Limb (tissue), 2 donors: ENCODE data around the gene ZNF277.
A peak's percentile ranks its signal among the peaks of the same experiment; 100 is the strongest.

Experiments used
- DNase-seq, 2 donors: peaks; one replicate each; pipeline ENCODE4 v3.0.0-alpha.2; 2016; ENCODE audit errors: extremely low spot score in 2 of 2

ZNF277 gene

DNA sequence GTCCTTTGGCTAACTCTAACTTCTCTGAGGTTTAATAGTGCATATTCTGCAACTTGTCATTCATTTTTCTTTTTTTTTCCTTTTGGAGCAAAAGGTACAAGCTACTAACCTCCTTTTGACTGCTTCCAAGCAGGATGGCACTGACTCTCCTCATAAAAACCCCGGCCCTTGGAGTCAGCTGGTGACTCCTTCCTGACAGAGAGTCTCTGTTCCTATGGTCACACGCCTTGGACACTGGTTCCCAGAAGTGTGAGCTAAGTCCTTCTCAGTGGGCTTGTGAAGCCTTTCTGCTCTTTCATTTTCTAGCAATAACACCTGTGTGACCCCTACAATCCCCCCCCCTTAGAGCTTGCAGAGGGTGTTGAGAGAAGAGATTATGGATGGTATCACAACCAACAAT is 22.0 kb upstream of the ZNF277 start:
- no peak for DNase-seq

DNA sequence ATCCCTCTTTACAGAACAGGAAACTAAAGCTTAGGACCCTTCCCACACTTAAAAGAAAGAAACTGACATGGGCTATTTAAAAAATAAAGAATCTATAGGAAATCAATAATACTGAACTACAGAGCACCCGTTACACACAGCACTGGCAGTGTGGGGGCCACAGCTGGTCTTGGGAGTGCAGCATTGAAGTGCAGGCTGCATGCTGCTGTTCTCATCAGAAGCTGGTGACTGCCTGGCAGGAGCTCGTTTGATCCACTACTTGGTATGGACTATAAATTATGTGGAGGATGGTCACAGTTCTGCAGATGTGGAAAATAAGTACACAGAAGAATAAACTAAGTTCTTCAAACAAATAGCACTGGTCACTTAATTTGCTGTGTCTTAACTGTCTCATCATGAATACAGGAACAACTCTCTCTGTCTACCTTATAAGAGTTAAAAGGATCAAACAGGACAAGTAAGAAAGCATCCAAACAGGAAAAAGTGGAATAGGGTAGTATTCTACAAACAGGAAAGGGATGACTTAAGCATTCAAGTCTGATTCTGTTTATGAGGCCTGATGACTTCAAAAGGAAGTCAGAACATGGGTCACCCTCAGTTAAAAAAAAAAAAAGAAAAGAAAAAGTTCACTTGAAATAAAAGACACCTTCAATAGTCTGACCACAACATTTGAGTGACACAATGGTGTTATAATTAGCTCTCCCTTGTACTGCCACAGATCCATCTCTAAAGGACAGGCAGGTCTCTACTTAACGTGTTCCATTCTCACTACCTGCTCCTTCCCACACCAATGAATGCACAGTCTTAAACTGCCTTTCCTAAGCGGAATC is 21.3 kb upstream of the ZNF277 start:
- no peak for DNase-seq

DNA sequence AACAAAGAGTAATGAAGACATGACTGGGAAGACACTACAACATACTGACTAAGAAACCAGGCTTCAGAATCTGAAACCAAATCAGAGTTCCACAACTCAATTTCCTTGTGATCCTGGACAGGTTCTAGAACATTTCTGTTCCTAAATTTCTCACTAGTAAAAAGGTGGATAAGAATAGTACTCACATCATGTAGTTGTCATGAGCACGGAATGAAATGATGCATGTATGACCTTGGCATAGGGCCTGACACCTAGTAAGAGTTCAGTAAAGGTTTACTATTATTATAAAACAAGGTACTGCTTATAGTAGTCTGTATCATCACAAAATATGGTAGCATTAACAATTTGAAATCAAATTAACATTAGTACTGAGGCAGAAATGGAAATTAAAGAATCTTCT is 20.2 kb upstream of the ZNF277 start:
- DNase-seq = no peak

DNA sequence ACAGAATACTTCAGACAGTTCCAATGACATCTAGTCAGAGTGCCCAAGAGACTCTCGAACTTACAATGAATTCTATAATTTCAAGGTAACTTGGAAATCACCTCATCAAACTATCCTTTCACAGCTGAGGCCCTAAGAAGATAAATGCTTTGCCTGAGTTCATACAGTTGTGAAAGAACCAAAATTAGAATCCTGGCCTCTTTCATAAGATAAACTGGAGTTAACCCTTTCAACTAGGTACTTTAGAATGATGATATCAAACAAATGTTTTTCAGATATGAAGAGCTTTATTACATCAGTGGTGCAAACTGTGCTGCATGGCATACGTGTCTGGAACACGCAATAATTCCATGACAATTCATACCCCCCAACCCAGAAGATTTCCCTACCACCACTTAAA is 18.2 kb upstream of the ZNF277 start:
- no peak for DNase-seq

DNA sequence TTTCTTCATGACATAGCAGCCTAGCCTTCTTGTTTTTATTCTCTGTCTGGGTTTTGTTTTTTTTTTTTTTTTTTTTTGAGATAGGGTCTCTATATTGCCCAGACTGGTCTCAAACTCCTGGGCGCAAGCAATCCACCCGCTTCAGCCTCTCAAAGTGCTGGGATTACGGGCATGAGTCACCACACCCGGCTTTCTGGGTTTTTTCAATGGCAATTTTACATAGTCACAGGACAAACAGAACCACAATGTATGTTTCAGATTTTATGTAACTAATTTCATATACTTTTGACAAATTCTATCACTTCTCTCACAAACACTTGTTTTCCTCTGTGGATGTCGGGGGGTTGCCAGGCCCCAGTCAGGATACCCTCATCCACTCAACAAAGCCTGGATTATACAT is 16.8 kb upstream of the ZNF277 start:
- DNase-seq = no peak

DNA sequence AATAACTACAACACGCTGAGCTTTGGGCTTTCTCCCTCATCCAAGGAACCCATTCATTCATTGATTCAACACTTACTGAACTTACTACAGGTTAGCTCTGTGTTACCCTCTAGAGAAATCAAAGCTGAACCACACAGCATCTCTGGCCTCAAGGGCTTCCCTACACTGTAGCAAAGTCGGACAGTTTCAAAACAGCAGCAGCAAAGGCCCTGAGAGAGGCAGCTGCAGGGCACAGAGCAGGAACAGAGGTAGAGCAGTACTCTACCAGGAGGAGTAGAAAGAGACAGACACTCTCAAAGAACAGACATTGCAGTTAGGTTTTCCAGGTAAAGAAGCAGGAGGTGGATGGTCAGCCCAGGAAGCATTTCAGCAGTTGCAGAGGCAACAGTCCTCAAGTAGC is 16.4 kb upstream of the ZNF277 start:
- DNase-seq = no peak

- no peak for DNase-seq
These were observed 14.0 kb upstream of the ZNF277 start for GRCh38 chr7:112192236-112193154.

GRCh38 chr7:112193915-112194502 is 12.5 kb upstream of the ZNF277 start:
- DNase-seq = no peak

GRCh38 chr7:112195717-112196116 is 10.8 kb upstream of the ZNF277 start:
- no peak for DNase-seq

- no peak for DNase-seq
These were observed 9.2 kb upstream of the ZNF277 start for GRCh38 chr7:112197322-112197721.

- no peak for DNase-seq
These were observed 7.3 kb upstream of the ZNF277 start for GRCh38 chr7:112199035-112199655.

DNA sequence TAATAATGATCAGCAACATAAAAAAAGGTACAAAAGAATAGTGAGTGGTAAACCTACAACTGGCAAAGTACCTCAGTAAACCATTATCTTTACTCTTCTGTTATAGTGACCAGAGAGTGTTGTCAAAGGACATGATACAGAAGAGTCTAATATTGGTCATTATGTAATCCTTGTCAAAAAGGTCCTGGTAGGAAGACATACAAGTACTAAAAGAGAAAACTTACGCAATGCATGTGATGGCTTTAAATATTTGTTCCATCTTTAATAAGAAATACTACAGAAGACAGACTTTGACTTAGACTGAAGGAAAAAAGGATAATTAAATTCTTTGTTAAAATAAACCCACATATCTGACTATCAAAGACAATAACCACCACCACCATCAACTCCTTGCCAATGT is 6.8 kb upstream of the ZNF277 start:
- no peak for DNase-seq

DNA sequence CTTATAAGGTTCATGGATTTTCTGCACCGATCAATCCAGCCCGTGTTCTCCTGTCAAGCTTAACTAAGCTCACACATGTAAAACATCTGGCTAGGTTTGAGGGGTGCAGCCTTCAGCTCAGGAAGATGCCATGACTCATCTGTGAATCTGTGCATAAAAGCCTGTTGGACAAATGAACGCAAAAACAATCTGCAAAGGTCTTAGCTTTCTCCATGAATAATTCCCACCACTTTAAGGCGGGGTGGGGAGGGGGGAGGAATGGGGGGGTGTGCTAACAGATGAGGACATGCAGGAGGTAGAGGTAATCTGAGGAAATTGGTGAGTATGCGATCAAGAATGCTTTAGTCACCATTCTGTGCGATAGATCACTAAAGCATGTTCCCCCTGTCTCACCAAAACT is 5.1 kb upstream of the ZNF277 start:
- no peak for DNase-seq

- no peak for DNase-seq
These were observed 4.7 kb upstream of the ZNF277 start for GRCh38 chr7:112201839-112202238.

GRCh38 chr7:112202816-112203215 is 3.7 kb upstream of the ZNF277 start:
- DNase-seq = no peak

DNA sequence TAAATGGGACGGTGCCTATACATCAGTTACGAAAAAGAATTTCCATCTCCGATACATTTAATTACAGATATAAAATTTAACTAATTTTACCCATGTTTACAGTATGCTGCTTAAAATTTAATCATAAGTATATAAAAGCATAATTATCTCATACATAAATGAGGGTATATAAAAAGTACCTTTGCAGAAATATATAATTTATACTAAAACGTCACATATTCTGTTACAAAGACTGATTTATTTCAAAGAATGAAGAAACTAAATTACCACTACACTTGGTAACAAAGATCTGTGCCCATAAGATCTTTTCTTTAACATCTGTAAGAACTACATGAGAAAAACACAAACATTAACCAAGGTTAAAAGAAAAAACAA is 3.1 kb upstream of the ZNF277 start:
- no peak for DNase-seq

DNA sequence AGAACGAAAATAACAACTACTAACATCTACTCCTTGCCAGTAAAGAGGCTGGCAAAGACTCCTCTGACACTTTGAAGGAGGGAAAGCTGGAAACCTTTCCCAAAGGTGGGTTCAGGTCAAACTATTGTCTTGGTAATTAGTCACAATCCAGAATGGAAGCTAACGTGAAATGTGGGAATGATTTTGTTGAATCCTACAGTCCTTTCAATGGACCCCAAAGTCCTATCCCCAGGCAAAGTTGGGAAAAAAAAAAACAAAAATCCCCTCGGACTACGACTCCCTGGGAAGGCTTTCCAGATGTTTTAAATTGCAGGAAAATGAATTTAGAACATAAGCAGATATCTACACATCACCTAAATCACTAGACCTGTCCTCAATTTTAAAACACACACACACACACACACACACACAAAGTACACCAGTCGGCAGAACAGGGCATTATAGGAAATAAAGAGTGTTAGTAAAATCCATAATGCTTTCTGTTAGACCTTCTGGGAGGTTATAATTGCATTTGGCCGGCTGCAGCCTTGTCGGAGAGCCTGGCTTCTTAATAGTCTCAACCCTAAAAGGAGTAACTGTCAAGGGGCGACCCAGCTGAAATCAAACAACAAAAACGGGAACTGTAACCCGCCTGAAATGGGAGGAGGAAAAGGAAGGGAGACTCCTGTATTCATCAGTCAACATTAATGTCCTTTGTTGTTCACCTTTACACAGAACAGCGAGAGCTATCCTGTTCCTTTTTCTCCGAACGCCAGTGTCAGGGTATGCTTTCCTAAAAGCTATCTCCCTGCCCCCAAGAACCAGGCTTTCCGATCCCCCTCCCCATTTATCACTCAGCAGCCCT is 1.8 kb upstream of the ZNF277 start:
- DNase-seq = peak in 1 of 2 donors; percentile 36

- DNase-seq = peak; percentile 39 to 85
These were observed 905 bp upstream of the ZNF277 start for GRCh38 chr7:112205343-112206237.

DNA sequence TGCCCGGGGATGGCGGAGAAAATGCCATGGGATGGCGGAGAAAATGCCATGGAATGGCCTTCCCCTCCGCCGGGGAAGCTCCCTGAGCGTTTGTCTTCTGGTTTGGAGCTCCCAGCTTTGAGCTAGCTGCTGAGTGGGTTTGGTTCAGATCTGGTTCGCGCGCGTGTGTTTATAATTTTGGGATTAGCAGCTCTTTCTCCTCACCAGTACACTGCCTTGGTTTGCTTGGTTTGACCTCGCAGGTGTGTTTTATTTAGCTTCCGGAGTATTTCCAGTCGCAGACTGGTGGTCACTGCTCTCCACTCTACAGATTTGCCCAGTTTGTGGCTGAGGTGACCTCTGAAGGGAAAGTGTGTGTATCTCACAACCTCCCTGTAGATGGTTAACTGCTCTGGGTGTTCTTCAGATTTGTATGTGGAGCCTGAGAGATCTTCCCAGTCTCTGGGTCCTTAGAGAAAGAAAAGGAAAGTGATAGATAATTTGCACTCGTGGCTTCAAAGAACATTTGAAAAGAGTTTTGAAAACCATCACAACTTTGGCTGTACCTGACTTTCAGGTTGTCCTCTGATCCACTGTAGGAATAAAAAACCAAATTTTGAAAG is 597 bp downstream of the ZNF277 start:
- DNase-seq = no peak
